HepG2 (cell line): ENCODE data around the gene PASD1. TPM values are rescaled to one million over a fixed set of nuclear protein-coding genes. Genes with fewer than 3 reads are reported as not detected.
A peak's percentile ranks its signal among the peaks of the same experiment; 100 is the strongest.

Experiments
- ATAC-seq: fragments of 200-7000 bp; cut with Tn5 transposase; 3 replicates; pipeline ENCODE4 v1.9.1; 2020; ENCODE audit warnings: mild to moderate bottlenecking, moderate library complexity
- BruUV-seq: library from RNA; stranded (reverse); fragments of 400-500 nt; replicated peaks from 2 replicates; lab custom pipeline; 2021; lab: Mats Ljungman, UMichigan
- CTCF ChIA-PET: fragments of 300-600 bp; formaldehyde crosslinking; extraction: SDS; loops from one replicate; lab custom pipeline; 2021; ENCODE audit warnings: low total read pairs, inconsistent platforms, low intra/inter-chr PET ratio; lab: Yijun Ruan, JAX
- POLR2A ChIA-PET: fragments of 350-600 bp; sonication (Branson Sonifier 250); formaldehyde crosslinking; loops from one replicate; lab custom pipeline; 2020; ENCODE audit warnings: antibody characterized with exemption, inconsistent platforms; lab: Yijun Ruan, JAX
- DNase-seq: peaks from one replicate; pipeline ENCODE4 v3.0.0-alpha.2; 2015; ENCODE audit warnings: low spot score
- FAIRE-seq: peaks from 3 replicates; lab custom pipeline; 2011; peaks lifted over from hg19 to GRCh38; lab: Jason Lieb, UNC
- H2AFZ ChIP-seq: one replicate; pipeline ENCODE4 v1.6.1; 2011; ENCODE audit warnings: low read length, inconsistent platforms
- H3K27ac ChIP-seq: fragments of 300-600 bp; 3 replicates; pipeline ENCODE4 v1.8.0; 2011; ENCODE audit warnings: mixed run types, mild to moderate bottlenecking, mixed read lengths, low read length, inconsistent platforms; ENCODE audit not compliant: insufficient read depth; ENCODE audit errors: extremely low read length
- H3K27me3 ChIP-seq, 2 experiments: fragments of 200-600 bp in 1 of 2; 2 replicates in 1 of 2; 3 replicates in 1 of 2; pipeline versions ENCODE4 v1.6.0 to v1.8.0; 2011; ENCODE audit warnings: low read length in 2 of 2, mild to moderate bottlenecking in 2 of 2, moderate library complexity in 2 of 2, inconsistent platforms in 1 of 2; ENCODE audit not compliant: insufficient read depth in 2 of 2, control insufficient read depth in 1 of 2
- H3K36me3 ChIP-seq, 2 experiments: fragments of 200-600 bp in 1 of 2; replicated peaks in 1 of 2; 2 replicates in 1 of 2; 3 replicates in 1 of 2; pipeline versions ENCODE4 v1.5.1 to v1.8.0; 2011; ENCODE audit warnings: low read length in 2 of 2, inconsistent platforms in 1 of 2; ENCODE audit not compliant: insufficient read depth in 2 of 2, control insufficient read depth in 1 of 2
- H3K4me1 ChIP-seq: 2 replicates; pipeline ENCODE4 v1.5.1; 2012; ENCODE audit warnings: low read length, inconsistent platforms; ENCODE audit not compliant: insufficient read depth
- H3K4me2 ChIP-seq: 2 replicates; pipeline ENCODE4 v1.6.0; 2011; ENCODE audit warnings: low read depth, low read length, inconsistent platforms
- H3K4me3 ChIP-seq, 3 experiments: fragments of 200-600 bp in 1 of 3; sonication (generic), shearing (Covaris generic) in 1 of 3; replicated peaks in 1 of 3; 2 replicates each; pipeline ENCODE4 v1.5.1; 2011 to 2016; ENCODE audit warnings: low read length in 3 of 3, inconsistent platforms in 2 of 3, low read depth in 2 of 3, mild to moderate bottlenecking in 2 of 3, control low read depth in 1 of 3, mixed read lengths in 1 of 3; ENCODE audit not compliant: insufficient read depth in 1 of 3
- H3K79me2 ChIP-seq: one replicate; pipeline ENCODE4 v1.6.1; 2011; ENCODE audit warnings: low read length, inconsistent platforms; ENCODE audit not compliant: insufficient read depth
- H3K9ac ChIP-seq: 2 replicates; pipeline ENCODE4 v1.6.0; 2011; ENCODE audit warnings: mild to moderate bottlenecking, low read depth, low read length, inconsistent platforms; ENCODE audit not compliant: insufficient read depth
- H3K9me3 ChIP-seq: 2 replicates; pipeline ENCODE4 v1.5.1; 2012; ENCODE audit warnings: mild to moderate bottlenecking, low read length
- H4K20me1 ChIP-seq: 2 replicates; pipeline ENCODE4 v1.6.0; 2011; ENCODE audit warnings: inconsistent platforms, mild to moderate bottlenecking, low read length, moderate library complexity; ENCODE audit not compliant: insufficient read depth
- AGO2 ChIP-seq: fragments of 200-400 bp; formaldehyde crosslinking; optimal IDR thresholded peaks from 2 replicates; pipeline ENCODE3; 2017; ENCODE audit warnings: mild to moderate bottlenecking, low read depth, low read length, moderate library complexity
- BCL3 ChIP-seq: sonication (generic); formaldehyde crosslinking; IDR thresholded peaks from 2 replicates; pipeline ENCODE4 v1.5.1; 2020; ENCODE audit warnings: mild to moderate bottlenecking, missing genetic modification reagents, moderate library complexity
- EHMT2 ChIP-seq: fragments of 200-600 bp; sonication (generic); IDR thresholded peaks from 2 replicates; pipeline ENCODE4 v1.7.0; 2017; ENCODE audit warnings: antibody characterized with exemption, low read depth, low read length, borderline replicate concordance
- HBP1 ChIP-seq: IDR thresholded peaks from 2 replicates; pipeline ENCODE4 v1.6.1; 2016; ENCODE audit warnings: low read depth, control low read depth
- SNAPC2 ChIP-seq: sonication (generic); formaldehyde crosslinking; IDR thresholded peaks from 2 replicates; pipeline ENCODE4 v1.8.1; 2022; ENCODE audit warnings: mild to moderate bottlenecking, missing genetic modification reagents
- SRSF4 ChIP-seq: fragments of 200-400 bp; formaldehyde crosslinking; IDR thresholded peaks from one replicate; pipeline ENCODE4 v1.6.1; 2018; ENCODE audit warnings: mild to moderate bottlenecking, low read depth, low read length, moderate library complexity; ENCODE audit not compliant: poor library complexity, severe bottlenecking
- ZNF260 ChIP-seq: sonication (generic); formaldehyde crosslinking; IDR thresholded peaks from 2 replicates; pipeline ENCODE4 v1.4.0; 2020; ENCODE audit warnings: missing genetic modification reagents, low read depth, mild to moderate bottlenecking, borderline replicate concordance
- ZNF362 ChIP-seq: sonication (generic); formaldehyde crosslinking; IDR thresholded peaks from 2 replicates; pipeline ENCODE4 v1.4.0; 2020; ENCODE audit warnings: missing genetic modification reagents, mild to moderate bottlenecking, borderline replicate concordance
- WGBS: methylation state at CpG from one replicate; pipeline ENCODE4 v1.1.6; 2017; ENCODE audit warnings: low lambda C conversion rate; 5-methylcytosine and 5-hydroxymethylcytosine counted together
- in situ Hi-C: cut with HindIII; loops from 2 replicates; pipeline ENCODE4 v1.10.0; 2017; ENCODE audit warnings: low pct_unique_long_range_greater_than_20kb; ENCODE audit not compliant: extremely low pct_ligation_motif_present
- intact Hi-C: fragments of 100-400 bp; cut with micrococcal nuclease; formaldehyde crosslinking; loops from one replicate; pipeline ENCODE4 v1.10.0; 2022; ENCODE audit not compliant: unreplicated experiment
- polyA plus RNA-seq, 8 experiments: library from polyadenylated mRNA; depleted of rRNA in 3 of 8; stranded (reverse) in 7 of 8; unstranded in 1 of 8; fragments of >200 nt; fragmentation: Illumina TruSeq in 4 of 8; extraction: Trizol in 4 of 8; gene quantifications; 2 replicates each; pipeline versions ENCODE4 v1.2.1 to v1.2.3, GENCODE V29; 2011 to 2016; ENCODE audit warnings: low read depth in 4 of 8, missing spikeins in 1 of 8, mixed read lengths in 1 of 8; ENCODE audit not compliant: insufficient read depth in 1 of 8
- total RNA-seq, 5 experiments: library from RNA; depleted of rRNA; stranded (reverse); fragments of >200 nt; fragmentation: Illumina TruSeq; extraction: Trizol; gene quantifications; 2 replicates each; pipeline ENCODE4 v1.2.3, GENCODE V29; 2016; ENCODE audit warnings: low read depth in 1 of 5

The PASD1 gene
- total and polyA plus RNA-seq, 2 of the 13 experiments (the other 11 are each of a cell fraction or from before 2014, with no cell fraction given): not detected

- DNase-seq (no peak), FAIRE-seq (no peak), ATAC-seq (no peak; the same call in 2 of the 3 replicates)
- Histone ChIP-seq H3K27me3 (no peaks in the 10 kb centered on the region), H3K4me2 (no peak overlapping the region), H3K27ac (no peak overlapping the region), H3K4me1 (no peaks in the 10 kb centered on the region), H3K9ac (no peak overlapping the region), H3K79me2 (no peaks in the 10 kb centered on the region), H3K36me3 (no peaks in the 10 kb centered on the region), H3K9me3 (no peaks in the 10 kb centered on the region), H3K4me3 (no peak overlapping the region), H4K20me1 (no peaks in the 10 kb centered on the region), H2AFZ (no peak overlapping the region)
- WGBS: 100% methylated on average over 3 of the region's 15 CpGs
- POLR2A ChIA-PET: no interaction called here
- TF ChIP-seq ZNF260 (no peak), EHMT2 (no peak), AGO2 (peak; percentile 78), ZNF362 (CRISPR knock-in tag) (no peak), HBP1 (CRISPR knock-in tag) (no peak), SRSF4 (no peak), BCL3 (no peak), SNAPC2 (CRISPR knock-in tag) (no peak)
- in situ Hi-C loops: loop anchor here (25.0 kb wide), 1 partner anchor 171 kb away; the partner anchor contains the start of gene PRRG3
- CTCF ChIA-PET: no interaction called here
- intact Hi-C loops: no loop called here
- BruUV-seq: no TSS peak
Observed at GRCh38 chrX:151516538-151517187, 46.8 kb upstream of the PASD1 start.
